Testis (tissue), 3 donors: Measurements from ENCODE around the gene CD55. TPM values are rescaled to one million over a fixed set of nuclear protein-coding genes. Genes with fewer than 3 reads are reported as not detected.

Source experiments
- DNase-seq: peaks from one replicate; pipeline ENCODE4 v3.0.0-alpha.2; 2019
- H3K27ac ChIP-seq, 2 donors: fragments of 200-600 bp; sonication (generic); one replicate each; pipeline ENCODE4 v1.5.1; 2019
- H3K27me3 ChIP-seq: fragments of 200-600 bp; sonication (generic); one replicate; pipeline ENCODE4 v1.5.1; 2019
- H3K36me3 ChIP-seq: fragments of 200-600 bp; sonication (generic); one replicate; pipeline ENCODE4 v1.5.1; 2017; ENCODE audit warnings: low read depth; ENCODE audit errors: missing control alignments
- H3K4me1 ChIP-seq: fragments of 200-600 bp; sonication (generic); one replicate; pipeline ENCODE4 v1.5.1; 2019
- H3K4me3 ChIP-seq, 2 donors: fragments of 200-600 bp; sonication (generic); one replicate each; pipeline ENCODE4 v1.5.1; 2017 to 2019
- H3K9me3 ChIP-seq: fragments of 200-600 bp; sonication (generic); one replicate; pipeline ENCODE4 v1.5.1; 2017
- POLR2A ChIP-seq: fragments of 450-650 bp; IDR thresholded peaks from one replicate; pipeline ENCODE4 v1.6.1; 2017; ENCODE audit warnings: antibody characterized with exemption, mild to moderate bottlenecking, moderate library complexity
- WGBS, 2 donors: methylation state at CpG; one replicate each; pipeline ENCODE4 v1.1.5; 2018; 5-methylcytosine and 5-hydroxymethylcytosine counted together
- intact Hi-C: fragments of 100-400 bp; cut with DNase I; formaldehyde crosslinking; loops from one replicate; pipeline ENCODE4 v1.15.1; 2023; ENCODE audit warnings: low total_unique reads
- polyA plus RNA-seq: library from polyadenylated mRNA; stranded (reverse); fragments of 350-450 nt; fragmentation: Illumina TruSeq; extraction: RNeasy Lipid Tissue Mini Kit (QIAGEN cat#74804); gene quantifications from one replicate; pipeline ENCODE4 v1.2.3, GENCODE V29; 2014; ENCODE audit warnings: low read depth, low replicate concordance; ENCODE audit not compliant: insufficient read depth
- total RNA-seq, 2 donors: library from RNA; depleted of rRNA; stranded (reverse); fragments of >200 nt; gene quantifications; one replicate each; pipeline ENCODE4 v1.2.3, GENCODE V29; 2016
- TF ChIP-seq, protein P1 (sequence below), 3 experiments: fragments of 450-650 bp in 2 of 3; fragments of 200-600 bp in 1 of 3; sonication (generic) in 1 of 3; IDR thresholded peaks; one replicate each; pipeline ENCODE4 v1.5.1; 2016 to 2019; ENCODE audit warnings: antibody characterized with exemption in 3 of 3, mild to moderate bottlenecking in 2 of 3, moderate library complexity in 1 of 3

The CD55 gene
- total and polyA plus RNA-seq, 3 donors from 2014 or later: 38.0 to 60.6 (median 45.7) TPM

- DNase-seq: no peak
- Histone ChIP-seq H3K27me3 (no peaks in the 10 kb centered on the region), H3K27ac (no peak overlapping the region), H3K36me3 (no peaks in the 10 kb centered on the region), H3K4me1 (no peaks in the 10 kb centered on the region), H3K9me3 (no peaks in the 10 kb centered on the region), H3K4me3 (no peak overlapping the region)
- TF ChIP-seq POLR2A: no peak
- intact Hi-C loops: no loop called here
- WGBS, 2 donors: 94 to 99% methylated on average over 2 of the region's 2 CpGs
Observed at GRCh38 chr1:207349979-207350378, 28.5 kb downstream of the CD55 start.

DNA sequence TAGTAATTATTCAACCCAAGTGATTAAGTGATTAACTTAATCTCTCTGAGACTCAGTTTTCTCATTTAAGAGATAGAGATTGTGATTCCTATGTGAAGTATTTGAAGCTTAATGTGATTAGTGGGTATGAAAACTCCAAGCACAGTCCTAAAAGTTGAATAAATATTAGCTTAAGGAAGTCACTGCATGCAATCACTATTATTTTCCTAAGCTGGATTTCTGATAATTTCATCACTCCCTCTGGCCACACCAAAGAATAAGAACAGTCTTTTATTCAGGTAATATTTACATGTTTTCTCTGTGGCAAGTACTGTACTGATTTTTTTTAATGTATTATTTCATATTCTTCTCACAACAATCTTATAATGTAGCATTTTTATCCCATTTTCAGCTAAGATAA is 31.1 kb downstream of the CD55 start:
- no peaks in the 10 kb centered on the region for H3K27me3 ChIP-seq
- H3K4me3 ChIP-seq: no peak overlapping the region
- DNase-seq: no peak
- no peaks in the 10 kb centered on the region for H3K36me3 ChIP-seq
- no peaks in the 10 kb centered on the region for H3K9me3 ChIP-seq
- intact Hi-C loops: no loop called here
- TF ChIP-seq, protein P1, sequence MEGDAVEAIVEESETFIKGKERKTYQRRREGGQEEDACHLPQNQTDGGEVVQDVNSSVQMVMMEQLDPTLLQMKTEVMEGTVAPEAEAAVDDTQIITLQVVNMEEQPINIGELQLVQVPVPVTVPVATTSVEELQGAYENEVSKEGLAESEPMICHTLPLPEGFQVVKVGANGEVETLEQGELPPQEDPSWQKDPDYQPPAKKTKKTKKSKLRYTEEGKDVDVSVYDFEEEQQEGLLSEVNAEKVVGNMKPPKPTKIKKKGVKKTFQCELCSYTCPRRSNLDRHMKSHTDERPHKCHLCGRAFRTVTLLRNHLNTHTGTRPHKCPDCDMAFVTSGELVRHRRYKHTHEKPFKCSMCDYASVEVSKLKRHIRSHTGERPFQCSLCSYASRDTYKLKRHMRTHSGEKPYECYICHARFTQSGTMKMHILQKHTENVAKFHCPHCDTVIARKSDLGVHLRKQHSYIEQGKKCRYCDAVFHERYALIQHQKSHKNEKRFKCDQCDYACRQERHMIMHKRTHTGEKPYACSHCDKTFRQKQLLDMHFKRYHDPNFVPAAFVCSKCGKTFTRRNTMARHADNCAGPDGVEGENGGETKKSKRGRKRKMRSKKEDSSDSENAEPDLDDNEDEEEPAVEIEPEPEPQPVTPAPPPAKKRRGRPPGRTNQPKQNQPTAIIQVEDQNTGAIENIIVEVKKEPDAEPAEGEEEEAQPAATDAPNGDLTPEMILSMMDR (IDR thresholded peaks at IDR 0.05): no peak
- TF ChIP-seq POLR2A: no peak
- H3K27ac ChIP-seq: no peak overlapping the region
- H3K4me1 ChIP-seq: no peaks in the 10 kb centered on the region

- no peak for DNase-seq
- intact Hi-C loops: no loop called here
- Histone ChIP-seq H3K9me3 (no peaks in the 10 kb centered on the region), H3K36me3 (no peaks in the 10 kb centered on the region), H3K4me1 (no peaks in the 10 kb centered on the region), H3K27me3 (no peaks in the 10 kb centered on the region), H3K4me3 (no peak overlapping the region), H3K27ac (no peak overlapping the region)
- WGBS, 2 donors: 38 to 64% methylated on average over 1 of the region's 1 CpG
- TF ChIP-seq POLR2A: no peak
- TF ChIP-seq, protein P1 (IDR thresholded peaks at IDR 0.05): no peak
Observed at GRCh38 chr1:207355060-207355459, 33.6 kb downstream of the CD55 start.

DNA sequence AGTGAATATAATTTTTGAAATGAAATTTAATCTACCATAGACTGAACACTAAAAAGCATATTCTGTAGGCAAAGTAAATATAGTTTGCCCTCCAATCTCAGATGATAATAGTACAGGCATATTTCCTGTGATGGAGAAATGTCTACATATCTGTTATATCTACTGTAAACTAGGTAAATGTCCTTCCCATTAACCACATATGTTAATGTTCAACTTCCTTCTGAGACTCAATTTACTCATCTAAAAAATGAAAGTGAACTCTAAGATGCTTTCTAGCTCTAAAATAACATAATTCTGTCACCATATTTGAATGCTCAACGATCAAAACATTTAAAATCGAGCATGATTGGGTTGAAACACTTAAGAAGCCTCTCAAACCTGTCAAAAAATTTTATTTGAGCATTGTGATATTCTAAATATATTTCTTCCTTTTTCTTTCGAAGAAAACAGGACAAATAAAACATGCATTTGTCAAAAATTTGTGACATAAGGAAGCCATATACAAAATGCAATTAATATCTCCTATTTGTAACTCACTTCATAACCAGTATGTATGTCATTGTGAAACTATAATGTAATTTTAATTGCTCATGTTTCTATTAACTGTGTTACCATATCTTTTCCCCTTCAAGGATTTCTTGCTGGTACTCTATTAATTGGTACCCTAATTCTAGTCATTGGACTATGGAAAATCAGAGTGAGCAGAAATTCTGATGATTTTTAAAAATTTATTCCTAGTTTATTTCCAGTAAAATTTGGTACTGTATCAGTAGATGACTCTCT is 34.2 kb downstream of the CD55 start:
- TF ChIP-seq, protein P1 (IDR thresholded peaks at IDR 0.05): no peak
- TF ChIP-seq POLR2A: no peak
- H3K27ac ChIP-seq: no peak overlapping the region
- no peaks in the 10 kb centered on the region for H3K4me1 ChIP-seq
- H3K9me3 ChIP-seq: no peaks in the 10 kb centered on the region
- WGBS, 2 donors: 93 to 95% methylated on average over 3 of the region's 3 CpGs
- H3K27me3 ChIP-seq: no peaks in the 10 kb centered on the region
- no peaks in the 10 kb centered on the region for H3K36me3 ChIP-seq
- intact Hi-C loops: no loop called here
- no peak for DNase-seq
- no peak overlapping the region for H3K4me3 ChIP-seq

GRCh38 chr1:207361029-207361428 is 39.6 kb downstream of the CD55 start:
- 63 to 64% methylated on average over 3 of the region's 3 CpGs for WGBS, 2 donors
- Histone ChIP-seq H3K27me3 (no peaks in the 10 kb centered on the region), H3K9me3 (no peaks in the 10 kb centered on the region), H3K4me3 (no peak overlapping the region), H3K36me3 (no peaks in the 10 kb centered on the region), H3K4me1 (no peaks in the 10 kb centered on the region), H3K27ac (no peak overlapping the region)
- intact Hi-C loops: no loop called here
- TF ChIP-seq, protein P1 (IDR thresholded peaks at IDR 0.05): no peak
- TF ChIP-seq POLR2A: no peak
- no peak for DNase-seq
